ENCODE measurements around the gene NRP2. TPM values are rescaled to one million over a fixed set of nuclear protein-coding genes. Genes with fewer than 3 reads are reported as not detected.

NRP2 gene
- total RNA-seq, 1 experiment from 2014 or later = 1.2 TPM

- CTCF ChIA-PET = no interaction called here
These were observed 103.4 kb downstream of the NRP2 start for GRCh38 chr2:205785507-205786260.

GRCh38 chr2:205786976-205787375 lies 104.7 kb downstream of the NRP2 start:
- Histone ChIP-seq H3K27me3 (ENCODE audit: insufficient read depth, low read length) (peaks cover 16% of the 10 kb centered on the region; the same call in 1 of the 2 replicates), H3K9me3 (ENCODE audit: control insufficient read depth in 1 of 2, insufficient read depth in 1 of 2, low read depth in 1 of 2, low read length in 2 of 2) (no peaks in the 10 kb centered on the region), H3K9me2 (ENCODE audit: insufficient read depth) (no peaks in the 10 kb centered on the region), H3K4me2 (ENCODE audit: low read length) (no peak overlapping the region), H3K4me3 (replicated peaks in 1 of 2; ENCODE audit: low read depth in 1 of 2, low read length in 2 of 2) (no peak overlapping the region), H3K27ac (ENCODE audit: low read depth, low read length) (no peak overlapping the region), H3K4me1 (ENCODE audit: control insufficient read depth in 1 of 2, insufficient read depth in 2 of 2, low read length in 2 of 2) (0 out of 4 replicates have a peak, but pooled peaks cover 2 to 6% of the 10 kb centered on the region in 2 experiments), H3K9ac (ENCODE audit: low read length) (no peak overlapping the region), H2AFZ (ENCODE audit: low read depth, low read length, poor library complexity, severe bottlenecking) (no peak overlapping the region), H3K36me3 (ENCODE audit: control insufficient read depth in 1 of 2, insufficient read depth in 2 of 2, low read length in 2 of 2) (no peaks in the 10 kb centered on the region), H4K20me1 (ENCODE audit: insufficient read depth) (no peaks in the 10 kb centered on the region), H3K79me2 (ENCODE audit: insufficient read depth, low read length) (no peaks in the 10 kb centered on the region)
- intact Hi-C loops (cut with micrococcal nuclease) = no loop called here
- ChIA-PET RAD21 (ENCODE audit: low non-redundant PET in 1 of 2, low total read pairs in 2 of 2, uncharacterized antibody in 2 of 2, unreplicated experiment in 2 of 2) (no interaction called here), POLR2A (no interaction called here), CTCF (no interaction called here)
- no TSS peak for BruUV-seq (replicated peaks)
- no peak for DNase-seq (ENCODE audit: low read depth, low spot score)
- no peak for TF ChIP-seq FOSL1 (IDR thresholded peaks at IDR 0.05; ENCODE audit: low read depth)
- no peak for ATAC-seq

More at GRCh38 chr2:205785507-205786260, 103.4 kb downstream of the NRP2 start:
- ChIA-PET RAD21 (ENCODE audit: low non-redundant PET in 1 of 2, low total read pairs in 2 of 2, uncharacterized antibody in 2 of 2, unreplicated experiment in 2 of 2) (no interaction called here), POLR2A (no interaction called here)
- DNase-seq (ENCODE audit: low read depth, low spot score) = no peak
- no peak for ATAC-seq
- Histone ChIP-seq H3K4me2 (ENCODE audit: low read length) (no peak overlapping the region), H3K9me2 (ENCODE audit: insufficient read depth) (no peaks in the 10 kb centered on the region), H2AFZ (ENCODE audit: low read depth, low read length, poor library complexity, severe bottlenecking) (no peak overlapping the region), H3K27ac (ENCODE audit: low read depth, low read length) (no peak overlapping the region), H3K4me1 (ENCODE audit: control insufficient read depth in 1 of 2, insufficient read depth in 2 of 2, low read length in 2 of 2) (0 out of 4 replicates have a peak, but pooled peaks cover 2 to 6% of the 10 kb centered on the region in 2 experiments), H3K36me3 (ENCODE audit: control insufficient read depth in 1 of 2, insufficient read depth in 2 of 2, low read length in 2 of 2) (no peaks in the 10 kb centered on the region), H3K9ac (ENCODE audit: low read length) (no peak overlapping the region), H4K20me1 (ENCODE audit: insufficient read depth) (no peaks in the 10 kb centered on the region), H3K27me3 (ENCODE audit: insufficient read depth, low read length) (peaks cover 13% of the 10 kb centered on the region; the same call in 1 of the 2 replicates), H3K79me2 (ENCODE audit: insufficient read depth, low read length) (no peaks in the 10 kb centered on the region), H3K4me3 (replicated peaks in 1 of 2; ENCODE audit: low read depth in 1 of 2, low read length in 2 of 2) (no peak overlapping the region), H3K9me3 (ENCODE audit: control insufficient read depth in 1 of 2, insufficient read depth in 1 of 2, low read depth in 1 of 2, low read length in 2 of 2) (no peaks in the 10 kb centered on the region)
- BruUV-seq (replicated peaks) = no TSS peak
- TF ChIP-seq EGR1 (IDR thresholded peaks at IDR 0.05; ENCODE audit: low read depth) (no peak), ATF3 (IDR thresholded peaks at IDR 0.05) (no peak)
- intact Hi-C loops (cut with micrococcal nuclease) = no loop called here

All from HCT116 (cell line).